ENCODE results near the gene MSANTD1.

The MSANTD1 gene

DNA sequence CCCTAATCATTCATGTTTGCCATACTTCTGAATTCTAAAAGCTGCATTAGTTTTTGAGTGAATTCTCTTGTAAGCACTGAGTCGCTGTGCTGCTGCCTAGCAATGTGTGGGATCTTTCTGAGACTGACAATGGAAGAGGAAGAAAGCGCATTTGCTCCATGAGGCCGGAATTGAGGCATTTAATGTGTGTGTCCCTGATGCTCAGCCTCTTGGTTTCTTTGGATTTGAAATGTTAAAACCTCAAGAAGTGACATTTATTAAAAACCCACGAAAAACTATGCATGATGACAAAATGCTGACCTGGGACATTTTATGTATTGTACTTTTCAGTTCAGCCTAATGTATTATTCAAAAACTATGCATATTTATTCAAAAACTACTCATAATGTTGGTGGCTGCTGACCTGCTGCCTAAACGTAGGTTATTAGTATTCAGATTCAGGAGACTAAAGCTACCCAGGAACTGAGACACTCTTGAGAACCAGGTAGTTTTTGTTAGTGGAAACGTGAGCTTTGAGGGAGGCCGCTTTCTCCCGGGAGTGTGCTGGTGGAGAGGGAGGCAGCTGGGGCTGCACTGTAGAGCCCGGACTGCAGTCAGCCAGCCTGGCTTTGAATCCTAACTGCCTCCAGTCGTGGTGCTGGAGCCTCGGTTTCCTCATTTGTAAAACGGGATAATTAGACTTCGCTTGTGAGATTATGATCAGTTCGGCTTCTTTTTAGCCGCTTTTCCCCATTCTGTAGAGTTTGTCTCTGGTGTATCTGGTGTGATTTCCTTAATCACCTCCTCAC, 55.2 kb downstream of the MSANTD1 start:
- DNase-seq (ENCODE audit: low read depth): no peak

- DNase-seq (ENCODE audit: low read depth): no peak
Measured at GRCh38 chr4:3304831-3305609, 56.1 kb downstream of the MSANTD1 start.

- DNase-seq (ENCODE audit: low read depth): no peak
Measured at GRCh38 chr4:3305610-3306371, 56.8 kb downstream of the MSANTD1 start.
